Suprapubic skin (tissue), 4 donors: ENCODE measurements around the gene IFT57. TPM values are rescaled to one million over a fixed set of nuclear protein-coding genes. Genes with fewer than 3 reads are reported as not detected.

Experiments
- DNase-seq, 2 donors: peaks; one replicate each; pipeline ENCODE4 v3.0.0-alpha.2; 2019; ENCODE audit warnings: low spot score in 2 of 2
- H3K27ac ChIP-seq: fragments of 200-600 bp; sonication (generic); one replicate; pipeline ENCODE4 v1.5.1; 2019
- H3K27me3 ChIP-seq: fragments of 200-600 bp; sonication (generic); one replicate; pipeline ENCODE4 v1.5.1; 2019
- H3K36me3 ChIP-seq: fragments of 200-600 bp; sonication (generic); one replicate; pipeline ENCODE4 v1.5.1; 2019
- H3K4me1 ChIP-seq: fragments of 200-600 bp; sonication (generic); one replicate; pipeline ENCODE4 v1.5.1; 2019
- H3K4me3 ChIP-seq: fragments of 200-600 bp; sonication (generic); one replicate; pipeline ENCODE4 v1.5.1; 2019; ENCODE audit warnings: mild to moderate bottlenecking
- H3K9me3 ChIP-seq: fragments of 200-600 bp; sonication (generic); one replicate; pipeline ENCODE4 v1.5.1; 2019
- EP300 ChIP-seq: sonication (generic); formaldehyde crosslinking; IDR thresholded peaks from one replicate; pipeline ENCODE4 v1.6.1; 2017; ENCODE audit warnings: antibody characterized with exemption
- POLR2A ChIP-seq, 2 donors: fragments of 450-650 bp; IDR thresholded peaks; one replicate each; pipeline ENCODE4 v1.6.1; 2017; ENCODE audit warnings: antibody characterized with exemption in 2 of 2, mild to moderate bottlenecking in 2 of 2, moderate library complexity in 2 of 2
- POLR2AphosphoS5 ChIP-seq, 3 donors: sonication (generic); formaldehyde crosslinking; IDR thresholded peaks; one replicate each; pipeline ENCODE4 v1.6.1; 2017; ENCODE audit warnings: antibody characterized with exemption in 3 of 3
- WGBS: methylation state at CpG from one replicate; pipeline ENCODE4 v1.1.5; 2018; 5-methylcytosine and 5-hydroxymethylcytosine counted together
- total RNA-seq, 4 donors: library from RNA; depleted of rRNA; stranded (reverse); fragments of >200 nt; gene quantifications; one replicate each; pipeline ENCODE4 v1.1.0, GENCODE V29; 2016
- TF ChIP-seq, protein P1 (sequence below), 2 donors: fragments of 200-600 bp in 1 of 2; fragments of 450-650 bp in 1 of 2; sonication (generic) in 1 of 2; IDR thresholded peaks; one replicate each; pipeline ENCODE4 v1.5.1; 2016 to 2019; ENCODE audit warnings: antibody characterized with exemption in 2 of 2, mild to moderate bottlenecking in 1 of 2, moderate library complexity in 1 of 2

Gene IFT57
- total RNA-seq, 4 donors from 2014 or later = 21.8 to 62.3 (median 36.5) TPM

DNA sequence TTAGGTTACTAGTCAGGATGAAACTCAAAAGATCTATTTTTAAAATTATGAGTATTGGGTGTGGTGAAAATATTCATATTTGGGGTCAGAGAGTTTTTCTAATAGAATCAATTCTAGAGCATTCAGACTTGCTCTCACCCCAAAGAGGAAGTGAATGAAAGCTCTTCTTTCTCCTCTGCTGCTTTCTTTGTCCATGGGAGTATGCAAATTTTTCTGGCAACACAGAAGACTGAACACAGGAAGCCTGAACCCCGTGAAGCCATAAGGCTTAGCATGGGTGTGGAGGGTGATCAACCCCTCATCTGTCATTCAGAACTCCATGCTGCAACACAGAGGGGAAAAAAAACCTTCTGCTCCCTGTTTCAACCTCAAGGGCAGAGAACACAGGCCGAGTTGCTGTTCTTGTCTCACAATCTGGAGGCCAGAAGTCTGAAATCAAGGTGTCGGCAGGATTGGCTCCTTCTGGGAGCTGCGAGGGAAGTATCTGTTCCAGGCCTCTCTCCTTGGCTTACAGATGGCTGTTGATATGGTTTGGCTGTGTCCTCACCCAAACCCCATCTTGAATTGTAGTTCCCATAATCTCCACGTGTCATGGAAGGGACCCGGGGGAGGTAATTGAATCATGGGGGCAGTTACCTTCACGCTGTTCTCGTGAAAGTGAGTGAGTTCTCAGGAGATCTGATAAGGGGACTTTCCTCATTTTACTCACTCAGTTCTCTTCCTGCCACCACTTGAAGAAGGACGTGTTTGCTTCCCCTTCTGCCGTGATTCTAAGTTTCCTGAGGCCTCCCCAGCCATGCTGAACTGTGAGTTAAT is 97.7 kb downstream of the IFT57 start:
- DNase-seq = no peak
- Histone ChIP-seq H3K9me3 (no peaks in the 10 kb centered on the region), H3K4me1 (peaks cover 8% of the 10 kb centered on the region), H3K4me3 (no peak overlapping the region), H3K36me3 (no peaks in the 10 kb centered on the region), H3K27ac (no peak overlapping the region), H3K27me3 (no peaks in the 10 kb centered on the region)
- TF ChIP-seq POLR2AphosphoS5 (IDR thresholded peaks at IDR 0.05) (no peak), EP300 (no peak), POLR2A (IDR thresholded peaks at IDR 0.05) (no peak)
- TF ChIP-seq, protein P1, sequence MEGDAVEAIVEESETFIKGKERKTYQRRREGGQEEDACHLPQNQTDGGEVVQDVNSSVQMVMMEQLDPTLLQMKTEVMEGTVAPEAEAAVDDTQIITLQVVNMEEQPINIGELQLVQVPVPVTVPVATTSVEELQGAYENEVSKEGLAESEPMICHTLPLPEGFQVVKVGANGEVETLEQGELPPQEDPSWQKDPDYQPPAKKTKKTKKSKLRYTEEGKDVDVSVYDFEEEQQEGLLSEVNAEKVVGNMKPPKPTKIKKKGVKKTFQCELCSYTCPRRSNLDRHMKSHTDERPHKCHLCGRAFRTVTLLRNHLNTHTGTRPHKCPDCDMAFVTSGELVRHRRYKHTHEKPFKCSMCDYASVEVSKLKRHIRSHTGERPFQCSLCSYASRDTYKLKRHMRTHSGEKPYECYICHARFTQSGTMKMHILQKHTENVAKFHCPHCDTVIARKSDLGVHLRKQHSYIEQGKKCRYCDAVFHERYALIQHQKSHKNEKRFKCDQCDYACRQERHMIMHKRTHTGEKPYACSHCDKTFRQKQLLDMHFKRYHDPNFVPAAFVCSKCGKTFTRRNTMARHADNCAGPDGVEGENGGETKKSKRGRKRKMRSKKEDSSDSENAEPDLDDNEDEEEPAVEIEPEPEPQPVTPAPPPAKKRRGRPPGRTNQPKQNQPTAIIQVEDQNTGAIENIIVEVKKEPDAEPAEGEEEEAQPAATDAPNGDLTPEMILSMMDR (IDR thresholded peaks at IDR 0.05) = no peak
- 46% methylated on average over 10 of the region's 10 CpGs for WGBS

GRCh38 chr3:108123326-108123725 is 98.9 kb downstream of the IFT57 start:
- H3K9me3 ChIP-seq = no peaks in the 10 kb centered on the region
- TF ChIP-seq POLR2A (IDR thresholded peaks at IDR 0.05) (no peak), POLR2AphosphoS5 (IDR thresholded peaks at IDR 0.05) (no peak), EP300 (no peak)
- TF ChIP-seq, protein P1 (IDR thresholded peaks at IDR 0.05) = no peak
- H3K36me3 ChIP-seq = no peaks in the 10 kb centered on the region
- peaks cover 8% of the 10 kb centered on the region for H3K4me1 ChIP-seq
- no peaks in the 10 kb centered on the region for H3K27me3 ChIP-seq
- WGBS = 54% methylated on average over 3 of the region's 3 CpGs
- DNase-seq = no peak
- no peak overlapping the region for H3K27ac ChIP-seq
- H3K4me3 ChIP-seq = no peak overlapping the region

DNA sequence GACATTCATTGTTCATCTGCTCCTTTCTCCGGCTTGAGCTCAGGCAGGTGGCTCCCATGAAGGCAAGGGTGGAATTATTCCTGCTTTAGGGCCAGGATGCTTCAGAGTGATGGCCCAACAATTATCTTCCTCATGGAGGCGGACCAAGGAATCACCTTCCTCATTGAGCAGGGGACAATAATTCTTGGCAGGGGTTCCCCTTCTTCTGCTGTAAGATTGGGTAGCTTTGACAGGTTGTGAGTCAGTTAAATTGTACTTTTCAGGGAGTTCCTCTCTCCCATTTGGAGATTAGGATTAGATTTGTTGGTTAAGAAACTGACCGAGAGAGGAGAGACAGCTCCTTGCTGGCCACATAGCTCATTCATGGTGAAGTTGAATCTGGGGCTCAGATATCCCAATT is 99.9 kb downstream of the IFT57 start:
- no peak overlapping the region for H3K27ac ChIP-seq
- H3K4me3 ChIP-seq = no peak overlapping the region
- H3K27me3 ChIP-seq = no peaks in the 10 kb centered on the region
- no peaks in the 10 kb centered on the region for H3K36me3 ChIP-seq
- WGBS = 83% methylated on average over 3 of the region's 3 CpGs
- TF ChIP-seq, protein P1 (IDR thresholded peaks at IDR 0.05) = no peak
- TF ChIP-seq POLR2AphosphoS5 (IDR thresholded peaks at IDR 0.05) (no peak), POLR2A (IDR thresholded peaks at IDR 0.05) (no peak), EP300 (no peak)
- no peak for DNase-seq
- H3K4me1 ChIP-seq = peaks cover 5% of the 10 kb centered on the region
- H3K9me3 ChIP-seq = no peaks in the 10 kb centered on the region

DNA sequence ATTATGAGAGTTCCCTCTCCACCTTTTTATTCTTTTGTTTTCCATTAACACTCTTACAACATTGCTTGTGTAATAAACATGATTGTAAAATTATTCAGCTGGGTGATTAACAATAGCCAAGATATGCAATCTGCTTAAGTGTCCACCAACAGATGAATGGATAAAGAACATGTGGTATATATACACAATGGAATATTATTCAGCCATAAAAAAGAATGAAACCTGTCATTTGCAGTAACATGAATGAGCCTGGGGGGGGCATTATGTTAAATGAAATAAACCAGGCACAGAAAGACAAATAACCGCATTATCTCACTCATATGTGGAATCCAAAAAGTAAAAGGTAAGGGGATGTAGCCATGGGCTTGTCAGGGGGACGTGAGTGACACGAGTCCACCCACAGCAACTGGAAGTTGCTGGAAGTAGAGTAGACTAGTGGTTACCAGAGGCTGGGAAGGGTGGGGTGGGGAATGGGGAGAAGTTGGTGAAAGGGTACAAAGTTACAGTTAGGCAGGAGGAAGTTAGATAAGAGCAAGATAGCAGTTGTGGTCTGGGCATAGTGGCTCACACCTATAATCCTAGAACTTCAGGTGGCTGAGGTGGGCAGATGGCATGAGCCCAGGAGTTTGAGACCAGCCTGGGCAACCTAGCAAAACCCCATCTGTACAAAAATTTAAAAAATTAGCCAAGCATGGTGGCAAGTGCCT is 102.7 kb downstream of the IFT57 start:
- no peak overlapping the region for H3K4me3 ChIP-seq
- no peak overlapping the region for H3K27ac ChIP-seq
- H3K27me3 ChIP-seq = no peaks in the 10 kb centered on the region
- H3K4me1 ChIP-seq = no peaks in the 10 kb centered on the region
- no peak for DNase-seq
- H3K36me3 ChIP-seq = no peaks in the 10 kb centered on the region
- TF ChIP-seq, protein P1 (IDR thresholded peaks at IDR 0.05) = no peak
- TF ChIP-seq POLR2AphosphoS5 (IDR thresholded peaks at IDR 0.05) (no peak), EP300 (no peak), POLR2A (IDR thresholded peaks at IDR 0.05) (no peak)
- no peaks in the 10 kb centered on the region for H3K9me3 ChIP-seq
- WGBS = 91% methylated on average over 3 of the region's 3 CpGs

GRCh38 chr3:108118038-108118768 is 104.0 kb downstream of the IFT57 start:
- TF ChIP-seq, protein P1 (IDR thresholded peaks at IDR 0.05) = no peak
- no peak for TF ChIP-seq POLR2AphosphoS5 (IDR thresholded peaks at IDR 0.05)
- TF ChIP-seq EP300 = no peak
- no peak for TF ChIP-seq POLR2A (IDR thresholded peaks at IDR 0.05)
- 81% methylated on average over 6 of the region's 6 CpGs for WGBS

More at GRCh38 chr3:108118038-108118768, 104.0 kb downstream of the IFT57 start:
- Histone ChIP-seq H3K4me1 (no peaks in the 10 kb centered on the region), H3K4me3 (no peak overlapping the region), H3K27me3 (no peaks in the 10 kb centered on the region), H3K27ac (no peak overlapping the region), H3K36me3 (no peaks in the 10 kb centered on the region), H3K9me3 (no peaks in the 10 kb centered on the region)
- no peak for DNase-seq
